PC-3 (cell line): ENCODE measurements around the gene SCMH1. TPM values are rescaled to one million over a fixed set of nuclear protein-coding genes. Genes with fewer than 3 reads are reported as not detected.

Experiments used
- ATAC-seq: fragments of 200-7000 bp; cut with Tn5 transposase; 2 replicates; pipeline ENCODE4 v1.9.1; 2020; ENCODE audit warnings: mild to moderate bottlenecking, moderate library complexity
- BruUV-seq: library from RNA; stranded (reverse); fragments of 400-500 nt; replicated peaks from 2 replicates; lab custom pipeline; 2021; lab: Mats Ljungman, UMichigan
- CTCF ChIA-PET: fragments of 300-600 bp; sonication (Branson Sonifier 250); formaldehyde crosslinking; loops from one replicate; lab custom pipeline; 2022; ENCODE audit warnings: antibody characterized with exemption; lab: Charles Lee
- POLR2A ChIA-PET: fragments of 300-600 bp; sonication (Branson Sonifier 250); formaldehyde crosslinking; loops from one replicate; lab custom pipeline; 2022; ENCODE audit warnings: antibody characterized with exemption; ENCODE audit not compliant: unreplicated experiment; lab: Charles Lee
- DNase-seq: peaks from one replicate; pipeline ENCODE4 v3.0.0-alpha.2; 2015
- H2AFZ ChIP-seq: fragments of 300-600 bp; sonication (generic); 2 replicates; pipeline ENCODE4 v1.6.0; 2016; ENCODE audit warnings: antibody characterized with exemption, low read length
- H3F3A ChIP-seq: fragments of 300-600 bp; sonication (generic); one replicate; pipeline ENCODE4 v1.6.0; 2017; ENCODE audit warnings: antibody characterized with exemption, low read length, control low read depth, mild to moderate bottlenecking; ENCODE audit not compliant: unreplicated experiment
- H3K27ac ChIP-seq: fragments of 300-600 bp; sonication (generic); 2 replicates; pipeline ENCODE4 v1.5.1; 2016; ENCODE audit warnings: mild to moderate bottlenecking, low read length
- H3K27me3 ChIP-seq: fragments of 300-600 bp; sonication (generic); 2 replicates; pipeline ENCODE4 v1.6.1; 2016; ENCODE audit warnings: low read length, mixed read lengths
- H3K36me3 ChIP-seq: fragments of 300-600 bp; sonication (generic); 2 replicates; pipeline ENCODE4 v1.6.1; 2016; ENCODE audit warnings: low read depth, mixed run types, low read length, mixed read lengths
- H3K4me1 ChIP-seq: fragments of 300-600 bp; sonication (generic); 2 replicates; pipeline ENCODE4 v1.5.1; 2016; ENCODE audit warnings: low read length; ENCODE audit not compliant: insufficient read depth
- H3K4me2 ChIP-seq: fragments of 300-600 bp; sonication (generic); 2 replicates; pipeline ENCODE4 v1.6.0; 2016; ENCODE audit warnings: low read length
- H3K4me3 ChIP-seq: fragments of 300-600 bp; sonication (generic); 2 replicates; pipeline ENCODE4 v1.5.1; 2016; ENCODE audit warnings: mild to moderate bottlenecking, low read length, mixed read lengths
- H3K79me2 ChIP-seq: fragments of 300-600 bp; sonication (generic); 2 replicates; pipeline ENCODE4 v1.6.1; 2017; ENCODE audit warnings: low read length, mixed read lengths
- H3K9ac ChIP-seq: fragments of 300-600 bp; sonication (generic); 2 replicates; pipeline ENCODE4 v1.6.0; 2016; ENCODE audit warnings: mild to moderate bottlenecking, low read length
- H3K9me2 ChIP-seq: fragments of 300-600 bp; sonication (generic); replicated peaks from 2 replicates; pipeline ENCODE4 v1.6.1; 2016; ENCODE audit warnings: mixed run types, low read length, mixed read lengths
- H3K9me3 ChIP-seq: fragments of 300-600 bp; sonication (generic); 2 replicates; pipeline ENCODE4 v1.6.1; 2016; ENCODE audit warnings: low read length, mixed read lengths
- H4K20me1 ChIP-seq: fragments of 300-600 bp; sonication (generic); 2 replicates; pipeline ENCODE4 v1.6.1; 2016; ENCODE audit warnings: low read length, mixed read lengths
- EZH2 ChIP-seq: fragments of 300-600 bp; sonication (generic); IDR thresholded peaks from one replicate; pipeline ENCODE4 v1.6.1; 2017; ENCODE audit warnings: antibody characterized with exemption, mild to moderate bottlenecking, low read length; ENCODE audit not compliant: unreplicated experiment
- EZH2phosphoT487 ChIP-seq: fragments of 300-600 bp; sonication (generic); IDR thresholded peaks from 2 replicates; pipeline ENCODE4 v1.6.1; 2018; ENCODE audit warnings: mild to moderate bottlenecking, antibody characterized with exemption, low read length, borderline replicate concordance
- intact Hi-C: fragments of 100-400 bp; cut with micrococcal nuclease; formaldehyde crosslinking; loops from 2 replicates; pipeline ENCODE4 v1.9.0; 2023
- total RNA-seq: library from RNA; depleted of rRNA; stranded (reverse); fragments of >200 nt; gene quantifications from 2 replicates; pipeline ENCODE4 v1.2.3, GENCODE V29; 2014
- TF ChIP-seq, protein P1 (sequence below): fragments of 300-600 bp; sonication (generic); conservative IDR thresholded peaks from 2 replicates; pipeline ENCODE4 v1.5.1; 2017; ENCODE audit warnings: antibody characterized with exemption, low read depth, mild to moderate bottlenecking, low read length

SCMH1 gene
- total RNA-seq, 1 experiment from 2014 or later = 33.6 TPM

GRCh38 chr1:41101950-41102607, 140.0 kb downstream of the SCMH1 start:
- H3K27ac ChIP-seq = 0 out of 2 replicates have a peak overlapping the region, but pooled peaks have one; percentile 7
- POLR2A ChIA-PET = interaction anchor here (0.6 to 0.7 kb wide), 2 partner anchors 12 to 138 kb away, joined by 4 to 6 read pairs; no protein-coding TSS in a partner anchor
- H3F3A ChIP-seq = no peaks in the 10 kb centered on the region
- H3K4me3 ChIP-seq = no peak overlapping the region
- no peaks in the 10 kb centered on the region for H3K79me2 ChIP-seq
- H3K27me3 ChIP-seq = no peaks in the 10 kb centered on the region
- BruUV-seq = no TSS peak
- peaks cover 18% of the 10 kb centered on the region for H3K4me1 ChIP-seq
- peak overlapping the region; percentile 16; the same call in 1 of the 2 replicates for H3K4me2 ChIP-seq
- H2AFZ ChIP-seq = no peak overlapping the region
- DNase-seq (peak; percentile 88), ATAC-seq (peak; percentile 97)
- intact Hi-C loops = loop anchor here (5.0 kb wide), 1 partner anchor 140 kb away; the partner anchor contains the start of gene SCMH1
- no peak overlapping the region for H3K9ac ChIP-seq
- H4K20me1 ChIP-seq = no peaks in the 10 kb centered on the region
- TF ChIP-seq EZH2 (no peak), EZH2phosphoT487 (no peak)
- TF ChIP-seq, protein P1, sequence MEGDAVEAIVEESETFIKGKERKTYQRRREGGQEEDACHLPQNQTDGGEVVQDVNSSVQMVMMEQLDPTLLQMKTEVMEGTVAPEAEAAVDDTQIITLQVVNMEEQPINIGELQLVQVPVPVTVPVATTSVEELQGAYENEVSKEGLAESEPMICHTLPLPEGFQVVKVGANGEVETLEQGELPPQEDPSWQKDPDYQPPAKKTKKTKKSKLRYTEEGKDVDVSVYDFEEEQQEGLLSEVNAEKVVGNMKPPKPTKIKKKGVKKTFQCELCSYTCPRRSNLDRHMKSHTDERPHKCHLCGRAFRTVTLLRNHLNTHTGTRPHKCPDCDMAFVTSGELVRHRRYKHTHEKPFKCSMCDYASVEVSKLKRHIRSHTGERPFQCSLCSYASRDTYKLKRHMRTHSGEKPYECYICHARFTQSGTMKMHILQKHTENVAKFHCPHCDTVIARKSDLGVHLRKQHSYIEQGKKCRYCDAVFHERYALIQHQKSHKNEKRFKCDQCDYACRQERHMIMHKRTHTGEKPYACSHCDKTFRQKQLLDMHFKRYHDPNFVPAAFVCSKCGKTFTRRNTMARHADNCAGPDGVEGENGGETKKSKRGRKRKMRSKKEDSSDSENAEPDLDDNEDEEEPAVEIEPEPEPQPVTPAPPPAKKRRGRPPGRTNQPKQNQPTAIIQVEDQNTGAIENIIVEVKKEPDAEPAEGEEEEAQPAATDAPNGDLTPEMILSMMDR = no peak
- H3K36me3 ChIP-seq = no peaks in the 10 kb centered on the region
- no peaks in the 10 kb centered on the region for H3K9me2 ChIP-seq
- CTCF ChIA-PET = no interaction called here
- H3K9me3 ChIP-seq = no peaks in the 10 kb centered on the region

DNA sequence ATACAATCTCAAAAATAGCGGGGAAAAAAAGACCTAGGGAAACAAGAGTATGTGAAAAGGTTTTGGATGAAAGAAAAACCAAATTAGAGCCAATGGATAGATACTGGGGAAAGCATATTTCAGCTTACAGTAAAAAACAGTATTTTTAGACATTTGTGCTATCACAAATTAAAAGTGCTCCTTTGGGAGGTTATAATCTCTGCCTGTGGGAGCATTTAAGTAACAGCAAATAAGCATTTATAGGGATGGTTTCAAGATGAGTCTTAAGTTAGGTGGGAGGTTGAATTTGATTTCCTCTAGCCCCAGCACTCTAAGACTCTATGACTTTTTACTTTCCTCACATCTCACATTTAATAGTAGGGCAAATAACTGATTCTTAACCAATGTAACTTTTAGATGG, 141.0 kb downstream of the SCMH1 start:
- H3K36me3 ChIP-seq = no peaks in the 10 kb centered on the region
- intact Hi-C loops = loop anchor here (5.0 kb wide), 1 partner anchor 141 kb away; the partner anchor contains the start of gene SCMH1
- no peak overlapping the region for H3K9ac ChIP-seq
- H3K9me3 ChIP-seq = no peaks in the 10 kb centered on the region
- no peaks in the 10 kb centered on the region for H3K27me3 ChIP-seq
- H4K20me1 ChIP-seq = no peaks in the 10 kb centered on the region
- no peaks in the 10 kb centered on the region for H3K79me2 ChIP-seq
- H3K27ac ChIP-seq = no peak overlapping the region
- H3K4me2 ChIP-seq = no peak overlapping the region
- H3K4me3 ChIP-seq = no peak overlapping the region
- peaks cover 18% of the 10 kb centered on the region for H3K4me1 ChIP-seq
- H3K9me2 ChIP-seq = no peaks in the 10 kb centered on the region
- ATAC-seq = no peak
- H2AFZ ChIP-seq = no peak overlapping the region
- TF ChIP-seq EZH2phosphoT487 (no peak), EZH2 (no peak)
- TF ChIP-seq, protein P1 = no peak
- no peak for DNase-seq
- no TSS peak for BruUV-seq
- POLR2A ChIA-PET = no interaction called here
- no peaks in the 10 kb centered on the region for H3F3A ChIP-seq
- CTCF ChIA-PET = interaction anchor here (0.6 kb wide), 1 partner anchor 72 kb away, joined by 4 read pairs; no protein-coding TSS in a partner anchor

DNA sequence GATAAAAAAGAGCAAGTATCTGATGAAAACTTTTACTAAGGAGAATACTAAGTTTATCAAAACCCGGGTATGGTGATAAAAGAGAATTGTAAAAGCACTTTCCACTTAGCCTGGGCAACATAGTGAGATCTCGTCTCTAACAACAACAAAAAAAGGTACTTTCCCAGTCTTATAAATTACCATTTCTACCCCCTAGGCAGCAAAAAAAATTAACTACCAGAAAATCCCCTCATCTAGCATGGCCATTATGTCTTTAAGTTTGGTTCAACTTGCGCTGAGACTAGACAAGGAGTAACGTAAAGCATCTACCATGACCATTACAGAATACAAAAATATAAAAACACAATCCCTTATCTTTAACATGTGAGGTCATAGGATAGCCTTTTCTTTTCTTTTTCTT, 141.9 kb downstream of the SCMH1 start:
- CTCF ChIA-PET = no interaction called here
- no peaks in the 10 kb centered on the region for H3K36me3 ChIP-seq
- no peaks in the 10 kb centered on the region for H3K9me3 ChIP-seq
- ATAC-seq (no peak), DNase-seq (no peak)
- BruUV-seq = no TSS peak
- H3F3A ChIP-seq = no peaks in the 10 kb centered on the region
- POLR2A ChIA-PET = no interaction called here
- H3K9ac ChIP-seq = no peak overlapping the region
- H3K4me2 ChIP-seq = no peak overlapping the region
- no peaks in the 10 kb centered on the region for H4K20me1 ChIP-seq
- intact Hi-C loops = loop anchor here (5.0 kb wide), 1 partner anchor 142 kb away; the partner anchor contains the start of gene SCMH1
- H3K9me2 ChIP-seq = no peaks in the 10 kb centered on the region
- no peak overlapping the region for H3K4me3 ChIP-seq
- H2AFZ ChIP-seq = no peak overlapping the region
- TF ChIP-seq, protein P1 = no peak
- no peak for TF ChIP-seq EZH2phosphoT487
- no peak for TF ChIP-seq EZH2
- peaks cover 18% of the 10 kb centered on the region for H3K4me1 ChIP-seq
- no peak overlapping the region for H3K27ac ChIP-seq
- H3K27me3 ChIP-seq = no peaks in the 10 kb centered on the region
- H3K79me2 ChIP-seq = no peaks in the 10 kb centered on the region
